GM19025 (cell line): ENCODE measurements around the gene TEX54.
"Not testable (repeated sequence)": the region's sequence is repeated elsewhere in the genome, so short reads cannot be mapped to it uniquely, and the experiment has no call there.

Experiments
- ATAC-seq: cut with Tn5 transposase; IDR thresholded peaks from one replicate; pipeline ENCODE4 v1.9.1; 2021; ENCODE audit warnings: mild to moderate bottlenecking, low read depth, moderate library complexity; ENCODE audit not compliant: unreplicated experiment

TEX54 gene

GRCh38 chr11:62832336-62833234 is at the start of gene TEX54:
TEX54 (minus strand) TSS chr11:62832841.
- ATAC-seq = peak; percentile 2

DNA sequence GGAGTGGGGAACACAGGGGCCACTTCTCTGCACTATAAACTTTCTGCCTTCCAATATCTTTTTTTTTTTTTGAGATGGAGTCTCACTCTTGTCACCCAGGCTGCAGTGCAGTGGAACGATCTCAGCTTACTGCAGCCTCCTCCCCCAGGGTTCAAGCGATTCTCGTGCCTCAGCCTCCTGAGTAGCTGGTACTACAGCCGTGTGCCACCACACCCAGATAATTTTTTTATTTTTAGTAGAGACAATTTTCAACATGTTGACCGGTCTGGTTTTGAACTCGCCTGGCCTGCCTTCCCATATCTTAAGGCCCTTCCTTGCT is 49.7 kb upstream of the TEX54 start:
- no peak for ATAC-seq

DNA sequence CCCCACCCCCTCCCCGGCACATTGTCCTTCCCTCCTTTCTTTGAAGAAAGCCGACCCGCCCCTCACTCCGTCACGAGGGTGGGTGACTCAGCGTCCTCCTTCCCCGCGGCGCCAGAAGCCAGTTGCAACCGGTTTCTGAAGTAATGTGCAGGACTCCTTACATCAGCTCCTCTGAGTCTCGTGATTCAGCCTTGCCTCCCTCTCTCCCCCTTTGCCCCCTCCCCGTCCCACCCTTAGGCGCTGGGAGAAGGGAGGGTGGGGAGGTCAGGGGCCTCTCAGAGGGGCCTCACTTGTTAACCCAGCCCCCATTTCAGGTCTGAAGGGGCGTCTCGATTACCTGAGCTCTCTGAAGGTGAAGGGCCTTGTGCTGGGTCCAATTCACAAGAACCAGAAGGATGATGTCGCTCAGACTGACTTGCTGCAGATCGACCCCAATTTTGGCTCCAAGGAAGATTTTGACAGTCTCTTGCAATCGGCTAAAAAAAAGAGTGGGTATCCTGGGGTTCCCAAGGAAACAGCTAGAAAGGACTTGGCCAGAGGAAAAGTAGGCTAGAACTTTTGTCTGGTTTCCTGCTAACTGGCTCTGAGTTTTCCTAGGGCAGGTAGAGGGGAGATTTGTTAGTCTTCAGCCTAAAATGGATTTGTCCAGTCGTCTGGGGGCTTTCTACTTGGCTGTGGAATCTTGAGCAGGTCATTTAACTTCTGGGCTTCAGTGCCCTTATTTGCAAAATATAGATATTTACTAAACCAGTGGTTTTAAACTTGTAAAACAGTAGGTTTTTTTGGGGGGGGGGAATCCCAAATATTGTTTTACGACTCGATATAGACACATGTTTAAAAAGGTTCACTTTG is 49.2 kb upstream of the TEX54 start:
- peak; percentile 26 for ATAC-seq

- peak; percentile 64 for ATAC-seq
Observed at GRCh38 chr11:62880803-62881578, 48.4 kb upstream of the TEX54 start, which contains the start of gene SLC3A2. SLC3A2 (plus strand) TSS chr11:62880896; CDS start chr11:62881024, 128 bp downstream.

DNA sequence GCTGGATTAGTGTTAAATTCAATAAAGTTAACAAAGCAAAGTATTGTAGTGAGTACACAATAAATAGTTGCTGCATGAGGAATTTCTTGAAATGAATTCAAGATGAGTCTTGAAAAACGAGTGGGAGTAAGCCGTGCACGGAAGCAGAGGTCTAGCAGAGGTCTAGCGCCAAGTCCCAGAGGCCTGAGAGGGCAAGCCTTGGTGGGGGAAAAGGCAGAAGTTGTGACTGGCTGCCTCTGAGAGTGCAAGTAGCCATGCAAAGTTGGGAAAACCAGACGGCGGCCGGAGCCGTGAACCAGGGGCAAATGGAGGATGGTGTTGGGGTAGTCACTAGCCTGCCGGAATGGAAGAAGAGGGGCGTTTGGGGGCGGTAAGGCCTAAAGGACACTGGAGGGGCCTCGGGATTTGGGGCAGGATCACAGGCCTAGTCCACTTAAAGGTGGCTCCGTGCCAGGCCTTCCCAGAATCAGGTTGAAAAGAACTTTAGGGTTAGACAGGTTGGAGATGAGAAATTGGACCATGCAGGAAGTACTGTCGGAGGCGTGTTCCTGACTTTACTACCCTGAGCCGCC is 47.7 kb upstream of the TEX54 start:
- ATAC-seq = peak; percentile 7

DNA sequence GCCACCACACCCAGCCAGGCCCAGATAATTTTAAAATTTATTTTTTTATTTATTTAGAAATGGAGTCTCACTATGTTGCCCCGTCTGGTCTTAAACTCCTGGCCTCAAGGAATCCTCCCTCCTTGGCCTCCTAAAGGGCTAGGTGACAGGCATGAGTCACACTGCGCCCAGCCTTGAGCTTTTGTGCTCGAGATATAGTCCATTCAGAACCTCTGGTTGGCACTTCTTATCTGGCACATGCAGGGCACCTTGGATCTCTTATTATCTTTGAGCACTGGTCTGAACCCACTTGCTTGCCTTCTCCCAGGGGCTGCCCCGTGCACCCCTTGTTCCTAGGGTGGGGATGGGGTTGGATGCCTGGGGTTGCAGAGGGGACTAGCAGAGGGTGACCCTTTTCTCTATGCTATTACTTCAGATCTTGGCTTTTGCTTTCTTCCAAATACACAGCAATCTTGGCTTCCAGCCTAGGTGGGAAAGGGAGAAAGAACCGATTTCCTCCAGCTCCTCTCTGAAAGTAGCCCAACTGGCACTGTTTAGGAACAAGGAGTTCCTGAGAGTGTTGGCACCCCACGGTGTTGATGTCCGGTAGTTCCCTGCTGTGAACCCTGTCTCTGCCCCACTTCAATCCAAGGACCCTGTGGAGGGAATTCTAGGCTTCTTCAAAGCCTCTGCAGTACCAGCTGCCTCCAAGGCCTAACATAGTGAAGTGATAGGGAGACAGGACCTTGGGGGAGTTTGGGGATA is 46.8 kb upstream of the TEX54 start:
- no peak for ATAC-seq

DNA sequence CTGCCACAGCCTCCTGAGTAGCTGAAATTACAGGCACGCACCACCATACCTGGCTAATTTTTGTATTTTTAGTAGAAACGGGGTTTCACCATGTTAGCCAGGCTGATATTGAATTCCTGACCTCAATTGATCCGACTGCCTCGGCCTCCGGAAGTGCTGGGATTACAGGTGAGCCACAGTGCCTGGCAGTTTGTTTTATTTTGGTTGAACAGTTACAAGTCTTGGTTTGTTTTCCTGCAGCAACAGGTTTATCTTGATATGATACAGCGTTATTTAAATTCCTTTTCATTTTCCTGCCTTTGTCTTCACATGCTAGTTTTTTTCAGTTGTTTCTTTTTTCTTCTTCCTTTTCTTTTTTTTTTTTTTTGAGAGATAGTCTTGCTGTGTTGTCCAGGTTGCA is 44.1 kb upstream of the TEX54 start:
- no peak for ATAC-seq

GRCh38 chr11:62875698-62876478 is 43.2 kb upstream of the TEX54 start:
- ATAC-seq = no peak

DNA sequence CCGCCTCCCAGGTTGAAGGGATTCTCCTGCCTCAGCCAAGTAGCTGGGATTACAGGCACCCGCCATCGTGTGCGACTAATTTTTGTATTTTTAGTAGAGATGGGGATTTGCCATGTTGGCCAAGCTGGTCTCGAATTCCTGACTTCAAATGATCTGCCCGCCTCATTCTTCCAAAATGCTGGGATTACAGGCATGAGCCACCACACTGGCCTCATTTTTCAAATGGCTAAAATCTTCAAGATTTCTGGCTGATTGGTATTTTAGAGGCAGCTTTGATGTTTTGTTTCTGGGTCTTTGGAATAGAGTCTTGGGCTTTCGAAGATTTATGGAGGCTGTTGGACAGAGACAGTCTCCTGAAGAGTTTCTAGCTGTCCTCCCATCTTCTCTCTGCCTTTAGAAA is 42.2 kb upstream of the TEX54 start:
- ATAC-seq = no peak

- no peak for ATAC-seq
Observed at GRCh38 chr11:62865635-62866034, 33.0 kb upstream of the TEX54 start.

GRCh38 chr11:62863687-62864335 is 31.2 kb upstream of the TEX54 start:
- ATAC-seq = no peak

- ATAC-seq = not testable (repeated sequence)
Observed at GRCh38 chr11:62861564-62862192, 29.0 kb upstream of the TEX54 start.

DNA sequence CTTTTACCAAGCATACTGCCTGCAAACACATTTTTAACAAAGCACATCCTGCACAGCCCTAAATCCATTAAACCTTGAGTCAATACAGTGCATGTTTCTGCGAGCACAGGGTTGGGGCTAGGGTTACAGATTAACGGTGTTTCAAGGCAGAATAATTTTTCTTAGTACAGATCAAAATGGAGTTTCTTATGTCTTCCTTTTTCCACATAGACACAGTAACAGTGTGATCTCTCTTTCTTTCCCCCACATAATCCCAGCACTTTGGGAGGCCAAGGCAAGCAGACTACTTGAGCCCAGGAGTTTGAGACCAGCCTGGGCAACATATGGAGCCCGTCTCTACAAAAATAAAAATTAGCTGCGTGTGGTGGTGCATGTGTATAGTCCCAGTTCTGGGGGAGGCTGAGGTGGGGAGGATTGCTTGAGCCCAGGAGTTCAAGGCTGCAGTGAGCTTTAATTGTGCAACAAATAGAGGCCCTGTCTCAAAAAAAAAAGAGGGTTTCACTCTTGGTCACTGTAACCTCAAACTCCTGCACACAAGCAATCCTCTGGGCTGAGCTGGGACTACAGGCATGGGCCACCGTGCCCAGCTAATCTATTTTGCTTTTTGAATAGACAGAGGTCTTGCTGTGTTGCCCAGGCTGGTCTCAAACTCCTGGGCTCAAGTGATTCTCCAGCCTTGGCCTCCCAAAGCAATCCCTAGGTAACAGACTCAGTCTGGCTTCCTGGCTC is 28.4 kb upstream of the TEX54 start:
- no peak for ATAC-seq

GRCh38 chr11:62859281-62859703 is 26.7 kb upstream of the TEX54 start:
- not testable (repeated sequence) for ATAC-seq

GRCh38 chr11:62858201-62858600 is 25.6 kb upstream of the TEX54 start:
- no peak for ATAC-seq

DNA sequence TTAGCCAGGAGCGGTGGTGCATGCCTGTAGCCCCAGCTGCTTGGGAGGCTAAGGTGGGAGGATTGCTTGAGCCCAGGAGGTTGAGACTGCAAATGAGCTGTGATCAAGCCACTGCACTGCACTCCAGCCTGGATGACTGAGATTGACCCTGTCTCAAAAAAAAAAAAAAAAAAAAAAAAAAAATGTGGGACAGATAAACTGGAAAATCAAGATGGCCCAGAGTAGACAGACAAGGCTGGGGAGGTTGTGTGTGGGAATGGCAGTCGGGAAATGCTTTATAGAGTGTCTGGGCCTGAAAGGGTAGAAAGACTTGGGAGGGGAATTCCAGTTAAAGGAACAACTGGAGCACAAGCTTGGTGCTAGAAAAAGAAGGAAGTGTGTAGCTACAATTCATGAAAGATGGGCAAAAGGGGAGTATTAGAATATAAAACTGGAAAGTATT is 24.9 kb upstream of the TEX54 start:
- ATAC-seq = no peak

GRCh38 chr11:62856333-62856895 is 23.8 kb upstream of the TEX54 start:
- no peak for ATAC-seq
